K562 (cell line): ENCODE measurements around the gene ZNF350. TPM values are rescaled to one million over a fixed set of nuclear protein-coding genes. Genes with fewer than 3 reads are reported as not detected.

Experiments
- ARID1B ChIP-seq: fragments of 450-650 bp; IDR thresholded peaks from 2 replicates; pipeline ENCODE4 v1.6.1; 2016; ENCODE audit warnings: antibody characterized with exemption, mild to moderate bottlenecking, inconsistent platforms
- BRF2 ChIP-seq: IDR thresholded peaks from 3 replicates; pipeline ENCODE4 v1.6.1; 2011; ENCODE audit warnings: borderline replicate concordance, mild to moderate bottlenecking; ENCODE audit not compliant: insufficient read length, insufficient read depth
- CBFA2T2 ChIP-seq: fragments of 450-650 bp; conservative IDR thresholded peaks from 2 replicates; pipeline ENCODE4 v1.6.1; 2017; ENCODE audit warnings: mild to moderate bottlenecking
- CBX1 ChIP-seq: sonication (generic); IDR thresholded peaks from 2 replicates; pipeline ENCODE4 v1.6.1; 2016; ENCODE audit warnings: antibody characterized with exemption, low read depth, mild to moderate bottlenecking
- EHMT2 ChIP-seq: fragments of 450-650 bp; IDR thresholded peaks from 2 replicates; pipeline ENCODE4 v1.6.1; 2018; ENCODE audit warnings: antibody characterized with exemption
- ELF2 ChIP-seq: fragments of 250-450 bp; sonication (Bioruptor Pico); IDR thresholded peaks from 2 replicates; pipeline ENCODE4 v1.5.0; 2021; ENCODE audit warnings: mild to moderate bottlenecking
- GABPA ChIP-seq: fragments of 200-800 bp; sonication (Bioruptor generic); conservative IDR thresholded peaks from 2 replicates; pipeline ENCODE4 v1.6.1; 2016; ENCODE audit warnings: low read depth, missing genetic modification characterization, missing compliant biosample characterization
- IRF9 ChIP-seq: fragments of 450-650 bp; IDR thresholded peaks from 2 replicates; pipeline ENCODE4 v1.6.1; 2016; ENCODE audit warnings: missing biosample characterization, missing genetic modification characterization
- MCM5 ChIP-seq: fragments of 450-650 bp; IDR thresholded peaks from 2 replicates; pipeline ENCODE4 v1.6.1; 2016; ENCODE audit warnings: low read depth
- MTA3 ChIP-seq: fragments of 450-650 bp; formaldehyde crosslinking; IDR thresholded peaks from 2 replicates; pipeline ENCODE4 v1.6.1; 2017; ENCODE audit warnings: mild to moderate bottlenecking, borderline replicate concordance
- PHTF2 ChIP-seq: fragments of 250-450 bp; sonication (Bioruptor Pico); IDR thresholded peaks from 2 replicates; pipeline ENCODE4 v1.5.0; 2021; ENCODE audit warnings: mild to moderate bottlenecking
- THRAP3 ChIP-seq: fragments of 450-650 bp; IDR thresholded peaks from 2 replicates; pipeline ENCODE4 v1.6.1; 2016; ENCODE audit warnings: mild to moderate bottlenecking, inconsistent platforms, borderline replicate concordance
- polyA plus RNA-seq, 8 experiments: library from polyadenylated mRNA; depleted of rRNA in 4 of 8; stranded (reverse) in 5 of 8; unstranded in 3 of 8; fragments of >200 nt; fragmentation: Nextera tagmentation in 2 of 8; fragmentation: Illumina TruSeq in 1 of 8; extraction: Ambion mirVana in 2 of 8; extraction: Trizol in 1 of 8; gene quantifications; 2 replicates each; pipeline versions ENCODE4 v1.2.1 to v1.2.3, GENCODE V29; 2011 to 2014; ENCODE audit warnings: inconsistent platforms in 1 of 8, missing spikeins in 1 of 8
- total RNA-seq, 7 experiments: library from RNA; depleted of rRNA in 6 of 7; stranded (reverse); fragments of >200 nt in 6 of 7; fragmentation: Illumina TruSeq in 2 of 7; extraction: Trizol in 2 of 7; gene quantifications; 2 replicates each; pipeline versions ENCODE4 v1.2.1 to v1.2.3, GENCODE V29; 2011 to 2021; ENCODE audit warnings: low replicate concordance in 1 of 7
- TF ChIP-seq, protein P1 (sequence below): sonication (generic); formaldehyde crosslinking; IDR thresholded peaks from 2 replicates; pipeline ENCODE4 v1.8.1; 2022; ENCODE audit warnings: missing genetic modification reagents
- TF ChIP-seq, protein P2 (sequence below), 2 experiments: IDR thresholded peaks; 2 replicates each; pipeline ENCODE4 v1.6.1; 2012; ENCODE audit warnings: improper control_type of control experiment in 2 of 2, low read depth in 2 of 2, low read length in 2 of 2, borderline replicate concordance in 1 of 2

ZNF350 gene
- total and polyA plus RNA-seq, 9 of the 15 experiments (the other 6 are each of a cell fraction or from before 2014, with no cell fraction given): 1.7 to 4.8 (median 2.9) TPM

DNA sequence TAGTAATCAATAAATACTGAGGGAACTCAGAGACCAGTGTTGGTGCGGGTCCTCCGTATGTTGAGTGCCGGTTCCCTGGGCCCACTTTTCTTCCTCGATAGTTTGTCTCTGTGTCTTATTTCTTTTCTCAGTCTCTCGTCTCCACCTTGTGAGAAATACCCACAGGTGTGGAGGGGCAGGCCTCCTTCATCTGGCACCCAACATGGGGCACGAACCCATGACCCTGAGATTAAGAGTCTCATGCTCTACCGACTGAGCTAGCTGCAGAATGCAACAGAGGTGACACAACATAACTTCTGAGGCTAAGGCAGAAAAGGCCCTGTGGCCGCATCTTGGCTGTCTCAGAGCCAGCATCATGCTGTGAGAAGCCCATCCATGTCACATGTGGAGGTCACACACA, 64.7 kb downstream of the ZNF350 start (continued):
- TF ChIP-seq IRF9 (tag): no peak
- no peak for TF ChIP-seq ARID1B
- TF ChIP-seq EHMT2: no peak
- no peak for TF ChIP-seq CBFA2T2
- TF ChIP-seq MTA3: no peak
- no peak for TF ChIP-seq ELF2 (CRISPR knock-in tag)
- TF ChIP-seq, protein P1, sequence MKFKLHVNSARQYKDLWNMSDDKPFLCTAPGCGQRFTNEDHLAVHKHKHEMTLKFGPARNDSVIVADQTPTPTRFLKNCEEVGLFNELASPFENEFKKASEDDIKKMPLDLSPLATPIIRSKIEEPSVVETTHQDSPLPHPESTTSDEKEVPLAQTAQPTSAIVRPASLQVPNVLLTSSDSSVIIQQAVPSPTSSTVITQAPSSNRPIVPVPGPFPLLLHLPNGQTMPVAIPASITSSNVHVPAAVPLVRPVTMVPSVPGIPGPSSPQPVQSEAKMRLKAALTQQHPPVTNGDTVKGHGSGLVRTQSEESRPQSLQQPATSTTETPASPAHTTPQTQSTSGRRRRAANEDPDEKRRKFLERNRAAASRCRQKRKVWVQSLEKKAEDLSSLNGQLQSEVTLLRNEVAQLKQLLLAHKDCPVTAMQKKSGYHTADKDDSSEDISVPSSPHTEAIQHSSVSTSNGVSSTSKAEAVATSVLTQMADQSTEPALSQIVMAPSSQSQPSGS: no peak
- no peak for TF ChIP-seq MCM5
- TF ChIP-seq THRAP3: no peak
- TF ChIP-seq, protein P2, sequence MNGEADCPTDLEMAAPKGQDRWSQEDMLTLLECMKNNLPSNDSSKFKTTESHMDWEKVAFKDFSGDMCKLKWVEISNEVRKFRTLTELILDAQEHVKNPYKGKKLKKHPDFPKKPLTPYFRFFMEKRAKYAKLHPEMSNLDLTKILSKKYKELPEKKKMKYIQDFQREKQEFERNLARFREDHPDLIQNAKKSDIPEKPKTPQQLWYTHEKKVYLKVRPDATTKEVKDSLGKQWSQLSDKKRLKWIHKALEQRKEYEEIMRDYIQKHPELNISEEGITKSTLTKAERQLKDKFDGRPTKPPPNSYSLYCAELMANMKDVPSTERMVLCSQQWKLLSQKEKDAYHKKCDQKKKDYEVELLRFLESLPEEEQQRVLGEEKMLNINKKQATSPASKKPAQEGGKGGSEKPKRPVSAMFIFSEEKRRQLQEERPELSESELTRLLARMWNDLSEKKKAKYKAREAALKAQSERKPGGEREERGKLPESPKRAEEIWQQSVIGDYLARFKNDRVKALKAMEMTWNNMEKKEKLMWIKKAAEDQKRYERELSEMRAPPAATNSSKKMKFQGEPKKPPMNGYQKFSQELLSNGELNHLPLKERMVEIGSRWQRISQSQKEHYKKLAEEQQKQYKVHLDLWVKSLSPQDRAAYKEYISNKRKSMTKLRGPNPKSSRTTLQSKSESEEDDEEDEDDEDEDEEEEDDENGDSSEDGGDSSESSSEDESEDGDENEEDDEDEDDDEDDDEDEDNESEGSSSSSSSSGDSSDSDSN (IDR thresholded peaks at IDR 0.05; ENCODE audit: borderline replicate concordance in 1 of 2, low read depth in 2 of 2, low read length in 2 of 2): no peak
- peak; percentile 74; the same call in 1 of the 2 replicates for TF ChIP-seq CBX1
- TF ChIP-seq PHTF2 (CRISPR knock-in tag): no peak
- no peak for TF ChIP-seq BRF2
- TF ChIP-seq GABPA (tag): no peak
